GM23338 (cell line): ENCODE data around the gene MKI67. TPM values are rescaled to one million over a fixed set of nuclear protein-coding genes. Genes with fewer than 3 reads are reported as not detected.

Source experiments
- ATAC-seq: fragments of 200-7000 bp; cut with Tn5 transposase; 3 replicates; pipeline ENCODE4 v1.9.1; 2020
- DNase-seq: peaks from one replicate; pipeline ENCODE4 v3.0.0-alpha.2; 2015; ENCODE audit warnings: low spot score
- H2AFZ ChIP-seq: fragments of 200-600 bp; sonication (generic); 2 replicates; pipeline ENCODE4 v1.8.0; 2016; ENCODE audit warnings: antibody characterized with exemption, mild to moderate bottlenecking, moderate library complexity
- H3F3A ChIP-seq: fragments of 200-600 bp; sonication (generic); replicated peaks from 2 replicates; pipeline ENCODE4 v1.8.0; 2017; ENCODE audit warnings: antibody characterized with exemption, mixed run types, low read depth
- H3K27ac ChIP-seq: fragments of 200-600 bp; sonication (generic); 2 replicates; pipeline ENCODE4 v1.6.1; 2016; ENCODE audit warnings: low read depth
- H3K27me3 ChIP-seq: fragments of 200-600 bp; sonication (generic); 2 replicates; pipeline ENCODE4 v1.8.0; 2016; ENCODE audit warnings: mild to moderate bottlenecking, mixed run types, moderate library complexity; ENCODE audit not compliant: insufficient read depth
- H3K36me3 ChIP-seq: fragments of 200-600 bp; sonication (generic); 2 replicates; pipeline ENCODE4 v1.8.0; 2016; ENCODE audit warnings: mild to moderate bottlenecking; ENCODE audit not compliant: insufficient read depth
- H3K4me1 ChIP-seq: fragments of 200-600 bp; sonication (generic); 2 replicates; pipeline ENCODE4 v1.8.0; 2016; ENCODE audit warnings: mild to moderate bottlenecking, moderate library complexity; ENCODE audit not compliant: insufficient read depth
- H3K4me2 ChIP-seq: fragments of 200-600 bp; sonication (generic); 2 replicates; pipeline ENCODE4 v1.7.1; 2017; ENCODE audit warnings: mixed run types
- H3K4me3 ChIP-seq: fragments of 200-600 bp; sonication (generic); 2 replicates; pipeline ENCODE4 v1.6.1; 2016; ENCODE audit warnings: mixed run types
- H3K79me2 ChIP-seq: fragments of 200-600 bp; sonication (generic); replicated peaks from 2 replicates; pipeline ENCODE4 v1.8.0; 2017; ENCODE audit warnings: mild to moderate bottlenecking; ENCODE audit not compliant: insufficient read depth
- H3K9me2 ChIP-seq: fragments of 200-600 bp; sonication (generic); 2 replicates; pipeline ENCODE4 v1.8.0; 2017; ENCODE audit not compliant: insufficient read depth
- H4K20me1 ChIP-seq: fragments of 200-600 bp; sonication (generic); replicated peaks from 2 replicates; pipeline ENCODE4 v1.8.0; 2017; ENCODE audit warnings: mild to moderate bottlenecking; ENCODE audit not compliant: insufficient read depth
- H3K27ac Mint-ChIP-seq: 2 replicates; pipeline ENCODE4 v1.8.0; 2020; ENCODE audit warnings: inconsistent platforms, mild to moderate bottlenecking, moderate library complexity, mixed read lengths
- H3K27me3 Mint-ChIP-seq: 3 replicates; pipeline ENCODE4 v1.8.0; 2022; ENCODE audit warnings: low read depth, mild to moderate bottlenecking, moderate library complexity, mixed read lengths, inconsistent platforms; ENCODE audit not compliant: insufficient read depth, poor library complexity
- H3K36me3 Mint-ChIP-seq: 3 replicates; pipeline ENCODE4 v1.8.0; 2021; ENCODE audit warnings: low read depth, mild to moderate bottlenecking, inconsistent platforms, moderate library complexity, mixed read lengths
- H3K4me1 Mint-ChIP-seq: 3 replicates; pipeline ENCODE4 v1.8.0; 2020; ENCODE audit warnings: mild to moderate bottlenecking, inconsistent platforms, mixed read lengths
- H3K4me3 Mint-ChIP-seq: 3 replicates; pipeline ENCODE4 v1.8.0; 2021; ENCODE audit warnings: moderate library complexity, mild to moderate bottlenecking, inconsistent platforms, mixed read lengths
- H3K9me3 Mint-ChIP-seq: 3 replicates; pipeline ENCODE4 v1.8.0; 2020; ENCODE audit warnings: moderate library complexity, mild to moderate bottlenecking, inconsistent platforms, mixed read lengths
- CREB1 ChIP-seq: fragments of 250-450 bp; sonication (Bioruptor Pico); IDR thresholded peaks from 2 replicates; pipeline ENCODE4 v1.5.0; 2020; ENCODE audit warnings: low read depth, mild to moderate bottlenecking, moderate library complexity
- EZH2phosphoT487 ChIP-seq: fragments of 200-600 bp; sonication (generic); IDR thresholded peaks from one replicate; pipeline ENCODE4 v1.8.1; 2018; ENCODE audit warnings: antibody characterized with exemption; ENCODE audit not compliant: unreplicated experiment
- NANOG ChIP-seq: IDR thresholded peaks from 2 replicates; pipeline ENCODE4 v1.6.1; 2016; ENCODE audit warnings: antibody characterized with exemption, borderline replicate concordance
- POLR2AphosphoS5 ChIP-seq: IDR thresholded peaks from 2 replicates; pipeline ENCODE4 v1.6.1; 2016; ENCODE audit warnings: antibody characterized with exemption, low read depth
- ZNF114 ChIP-seq: fragments of 250-450 bp; sonication (Bioruptor Pico); IDR thresholded peaks from 2 replicates; pipeline ENCODE4 v1.5.0; 2020; ENCODE audit warnings: mild to moderate bottlenecking, moderate library complexity
- ZNF331 ChIP-seq: fragments of 250-450 bp; sonication (Bioruptor Pico); IDR thresholded peaks from 2 replicates; pipeline ENCODE4 v1.5.0; 2020; ENCODE audit warnings: low read depth, mild to moderate bottlenecking, moderate library complexity
- polyA plus RNA-seq: library from polyadenylated mRNA; unstranded; fragments of >200 nt; fragmentation: Nextera tagmentation; extraction: Ambion mirVana; gene quantifications from 2 replicates; pipeline ENCODE4 v1.2.1, GENCODE V29; 2016
- total RNA-seq: library from RNA; depleted of rRNA; stranded (reverse); fragments of >200 nt; shearing (Covaris generic); gene quantifications from 2 replicates; pipeline ENCODE4 v1.2.3, GENCODE V29; 2014
- TF ChIP-seq, protein P1 (sequence below): fragments of 250-450 bp; sonication (Bioruptor Pico); IDR thresholded peaks from 2 replicates; pipeline ENCODE4 v1.5.0; 2020; ENCODE audit warnings: mild to moderate bottlenecking, moderate library complexity
- TF ChIP-seq, protein P2 (sequence below), 2 experiments: fragments of 200-600 bp in 1 of 2; sonication (generic) in 1 of 2; conservative IDR thresholded peaks; 2 replicates each; pipeline versions ENCODE4 v1.5.1 to v1.6.1; 2016 to 2017; ENCODE audit warnings: antibody characterized with exemption in 2 of 2, low read depth in 2 of 2, mild to moderate bottlenecking in 2 of 2, moderate library complexity in 1 of 2
- TF ChIP-seq, protein P3 (sequence below): IDR thresholded peaks from 2 replicates; pipeline ENCODE4 v1.6.1; 2016; ENCODE audit warnings: antibody characterized with exemption

Gene MKI67
- total and polyA plus RNA-seq, 2 experiments from 2014 or later = 58.0 to 103 TPM

DNA sequence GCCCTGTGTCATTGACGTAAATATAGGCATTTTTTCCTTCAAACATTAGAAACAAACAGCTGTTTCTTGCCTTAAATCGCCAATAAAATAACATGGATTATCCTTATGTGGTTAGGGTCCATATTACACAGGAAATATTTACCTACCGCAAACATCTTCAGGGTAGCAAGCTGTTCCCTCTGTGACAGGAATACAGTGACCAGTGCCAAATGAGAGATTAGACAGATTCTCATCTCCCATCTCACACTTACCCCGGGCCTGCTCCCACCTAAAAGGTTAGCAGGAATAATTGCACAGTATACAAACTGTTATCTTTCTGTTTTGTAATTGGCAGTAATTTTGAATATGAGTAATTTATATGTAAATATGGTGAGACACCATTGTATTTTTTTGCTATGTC lies 16.5 kb downstream of the MKI67 start:
- TF ChIP-seq ZNF114 (CRISPR knock-in tag) = no peak
- TF ChIP-seq, protein P1, sequence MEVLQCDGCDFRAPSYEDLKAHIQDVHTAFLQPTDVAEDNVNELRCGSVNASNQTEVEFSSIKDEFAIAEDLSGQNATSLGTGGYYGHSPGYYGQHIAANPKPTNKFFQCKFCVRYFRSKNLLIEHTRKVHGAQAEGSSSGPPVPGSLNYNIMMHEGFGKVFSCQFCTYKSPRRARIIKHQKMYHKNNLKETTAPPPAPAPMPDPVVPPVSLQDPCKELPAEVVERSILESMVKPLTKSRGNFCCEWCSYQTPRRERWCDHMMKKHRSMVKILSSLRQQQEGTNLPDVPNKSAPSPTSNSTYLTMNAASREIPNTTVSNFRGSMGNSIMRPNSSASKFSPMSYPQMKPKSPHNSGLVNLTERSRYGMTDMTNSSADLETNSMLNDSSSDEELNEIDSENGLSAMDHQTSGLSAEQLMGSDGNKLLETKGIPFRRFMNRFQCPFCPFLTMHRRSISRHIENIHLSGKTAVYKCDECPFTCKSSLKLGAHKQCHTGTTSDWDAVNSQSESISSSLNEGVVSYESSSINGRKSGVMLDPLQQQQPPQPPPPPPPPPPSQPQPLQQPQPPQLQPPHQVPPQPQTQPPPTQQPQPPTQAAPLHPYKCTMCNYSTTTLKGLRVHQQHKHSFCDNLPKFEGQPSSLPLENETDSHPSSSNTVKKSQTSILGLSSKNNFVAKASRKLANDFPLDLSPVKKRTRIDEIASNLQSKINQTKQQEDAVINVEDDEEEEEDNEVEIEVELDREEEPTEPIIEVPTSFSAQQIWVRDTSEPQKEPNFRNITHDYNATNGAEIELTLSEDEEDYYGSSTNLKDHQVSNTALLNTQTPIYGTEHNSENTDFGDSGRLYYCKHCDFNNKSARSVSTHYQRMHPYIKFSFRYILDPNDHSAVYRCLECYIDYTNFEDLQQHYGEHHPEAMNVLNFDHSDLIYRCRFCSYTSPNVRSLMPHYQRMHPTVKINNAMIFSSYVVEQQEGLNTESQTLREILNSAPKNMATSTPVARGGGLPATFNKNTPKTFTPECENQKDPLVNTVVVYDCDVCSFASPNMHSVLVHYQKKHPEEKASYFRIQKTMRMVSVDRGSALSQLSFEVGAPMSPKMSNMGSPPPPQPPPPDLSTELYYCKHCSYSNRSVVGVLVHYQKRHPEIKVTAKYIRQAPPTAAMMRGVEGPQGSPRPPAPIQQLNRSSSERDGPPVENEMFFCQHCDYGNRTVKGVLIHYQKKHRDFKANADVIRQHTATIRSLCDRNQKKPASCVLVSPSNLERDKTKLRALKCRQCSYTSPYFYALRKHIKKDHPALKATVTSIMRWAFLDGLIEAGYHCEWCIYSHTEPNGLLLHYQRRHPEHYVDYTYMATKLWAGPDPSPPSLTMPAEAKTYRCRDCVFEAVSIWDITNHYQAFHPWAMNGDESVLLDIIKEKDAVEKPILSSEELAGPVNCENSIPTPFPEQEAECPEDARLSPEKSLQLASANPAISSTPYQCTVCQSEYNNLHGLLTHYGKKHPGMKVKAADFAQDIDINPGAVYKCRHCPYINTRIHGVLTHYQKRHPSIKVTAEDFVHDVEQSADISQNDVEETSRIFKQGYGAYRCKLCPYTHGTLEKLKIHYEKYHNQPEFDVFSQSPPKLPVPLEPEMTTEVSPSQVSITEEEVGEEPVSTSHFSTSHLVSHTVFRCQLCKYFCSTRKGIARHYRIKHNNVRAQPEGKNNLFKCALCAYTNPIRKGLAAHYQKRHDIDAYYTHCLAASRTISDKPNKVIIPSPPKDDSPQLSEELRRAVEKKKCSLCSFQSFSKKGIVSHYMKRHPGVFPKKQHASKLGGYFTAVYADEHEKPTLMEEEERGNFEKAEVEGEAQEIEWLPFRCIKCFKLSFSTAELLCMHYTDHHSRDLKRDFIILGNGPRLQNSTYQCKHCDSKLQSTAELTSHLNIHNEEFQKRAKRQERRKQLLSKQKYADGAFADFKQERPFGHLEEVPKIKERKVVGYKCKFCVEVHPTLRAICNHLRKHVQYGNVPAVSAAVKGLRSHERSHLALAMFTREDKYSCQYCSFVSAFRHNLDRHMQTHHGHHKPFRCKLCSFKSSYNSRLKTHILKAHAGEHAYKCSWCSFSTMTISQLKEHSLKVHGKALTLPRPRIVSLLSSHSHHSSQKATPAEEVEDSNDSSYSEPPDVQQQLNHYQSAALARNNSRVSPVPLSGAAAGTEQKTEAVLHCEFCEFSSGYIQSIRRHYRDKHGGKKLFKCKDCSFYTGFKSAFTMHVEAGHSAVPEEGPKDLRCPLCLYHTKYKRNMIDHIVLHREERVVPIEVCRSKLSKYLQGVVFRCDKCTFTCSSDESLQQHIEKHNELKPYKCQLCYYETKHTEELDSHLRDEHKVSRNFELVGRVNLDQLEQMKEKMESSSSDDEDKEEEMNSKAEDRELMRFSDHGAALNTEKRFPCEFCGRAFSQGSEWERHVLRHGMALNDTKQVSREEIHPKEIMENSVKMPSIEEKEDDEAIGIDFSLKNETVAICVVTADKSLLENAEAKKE (CRISPR knock-in tag) = no peak
- no peak for TF ChIP-seq POLR2AphosphoS5
- TF ChIP-seq, protein P2, sequence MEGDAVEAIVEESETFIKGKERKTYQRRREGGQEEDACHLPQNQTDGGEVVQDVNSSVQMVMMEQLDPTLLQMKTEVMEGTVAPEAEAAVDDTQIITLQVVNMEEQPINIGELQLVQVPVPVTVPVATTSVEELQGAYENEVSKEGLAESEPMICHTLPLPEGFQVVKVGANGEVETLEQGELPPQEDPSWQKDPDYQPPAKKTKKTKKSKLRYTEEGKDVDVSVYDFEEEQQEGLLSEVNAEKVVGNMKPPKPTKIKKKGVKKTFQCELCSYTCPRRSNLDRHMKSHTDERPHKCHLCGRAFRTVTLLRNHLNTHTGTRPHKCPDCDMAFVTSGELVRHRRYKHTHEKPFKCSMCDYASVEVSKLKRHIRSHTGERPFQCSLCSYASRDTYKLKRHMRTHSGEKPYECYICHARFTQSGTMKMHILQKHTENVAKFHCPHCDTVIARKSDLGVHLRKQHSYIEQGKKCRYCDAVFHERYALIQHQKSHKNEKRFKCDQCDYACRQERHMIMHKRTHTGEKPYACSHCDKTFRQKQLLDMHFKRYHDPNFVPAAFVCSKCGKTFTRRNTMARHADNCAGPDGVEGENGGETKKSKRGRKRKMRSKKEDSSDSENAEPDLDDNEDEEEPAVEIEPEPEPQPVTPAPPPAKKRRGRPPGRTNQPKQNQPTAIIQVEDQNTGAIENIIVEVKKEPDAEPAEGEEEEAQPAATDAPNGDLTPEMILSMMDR (conservative IDR thresholded peaks at IDR 0.05; ENCODE audit: low read depth in 2 of 2) = no peak
- no peak for TF ChIP-seq CREB1 (CRISPR knock-in tag)
- no peak for TF ChIP-seq NANOG
- TF ChIP-seq EZH2phosphoT487 = no peak
- TF ChIP-seq ZNF331 = no peak
- TF ChIP-seq, protein P3, sequence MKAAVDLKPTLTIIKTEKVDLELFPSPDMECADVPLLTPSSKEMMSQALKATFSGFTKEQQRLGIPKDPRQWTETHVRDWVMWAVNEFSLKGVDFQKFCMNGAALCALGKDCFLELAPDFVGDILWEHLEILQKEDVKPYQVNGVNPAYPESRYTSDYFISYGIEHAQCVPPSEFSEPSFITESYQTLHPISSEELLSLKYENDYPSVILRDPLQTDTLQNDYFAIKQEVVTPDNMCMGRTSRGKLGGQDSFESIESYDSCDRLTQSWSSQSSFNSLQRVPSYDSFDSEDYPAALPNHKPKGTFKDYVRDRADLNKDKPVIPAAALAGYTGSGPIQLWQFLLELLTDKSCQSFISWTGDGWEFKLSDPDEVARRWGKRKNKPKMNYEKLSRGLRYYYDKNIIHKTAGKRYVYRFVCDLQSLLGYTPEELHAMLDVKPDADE = no peak
- H3K36me3 ChIP-seq = peaks cover 68% of the 10 kb centered on the region
- H4K20me1 ChIP-seq = peaks cover 11% of the 10 kb centered on the region; the same call in 1 of the 2 replicates
- peaks cover 1% of the 10 kb centered on the region for H3K27me3 Mint-ChIP-seq
- H3K27ac ChIP-seq = no peak overlapping the region
- no peak overlapping the region for H3K27ac Mint-ChIP-seq
- H3K4me1 ChIP-seq = no peaks in the 10 kb centered on the region
- H3K79me2 ChIP-seq = peaks cover 5% of the 10 kb centered on the region; the same call in 1 of the 2 replicates
- ATAC-seq (no peak), DNase-seq (no peak)
- H3K4me2 ChIP-seq = no peak overlapping the region
- H3K27me3 ChIP-seq = no peaks in the 10 kb centered on the region
- no peaks in the 10 kb centered on the region for H3K9me3 Mint-ChIP-seq
- H3K4me3 ChIP-seq = no peak overlapping the region
- no peak overlapping the region for H3K4me3 Mint-ChIP-seq
- no peaks in the 10 kb centered on the region for H3K9me2 ChIP-seq
- no peak overlapping the region for H2AFZ ChIP-seq
- no peaks in the 10 kb centered on the region for H3K4me1 Mint-ChIP-seq
- peaks cover 47% of the 10 kb centered on the region for H3K36me3 Mint-ChIP-seq
- no peaks in the 10 kb centered on the region for H3F3A ChIP-seq
